GM21423 (cell line): ENCODE measurements around the gene NOP14.
A peak's percentile ranks its signal among the peaks of the same experiment; 100 is the strongest.
"Not testable (repeated sequence)": the region's sequence is repeated elsewhere in the genome, so short reads cannot be mapped to it uniquely, and the experiment has no call there.

Source experiments
- ATAC-seq: cut with Tn5 transposase; IDR thresholded peaks from one replicate; pipeline ENCODE4 v1.9.1; 2021; ENCODE audit warnings: mild to moderate bottlenecking, moderate library complexity; ENCODE audit not compliant: unreplicated experiment

Gene NOP14

DNA sequence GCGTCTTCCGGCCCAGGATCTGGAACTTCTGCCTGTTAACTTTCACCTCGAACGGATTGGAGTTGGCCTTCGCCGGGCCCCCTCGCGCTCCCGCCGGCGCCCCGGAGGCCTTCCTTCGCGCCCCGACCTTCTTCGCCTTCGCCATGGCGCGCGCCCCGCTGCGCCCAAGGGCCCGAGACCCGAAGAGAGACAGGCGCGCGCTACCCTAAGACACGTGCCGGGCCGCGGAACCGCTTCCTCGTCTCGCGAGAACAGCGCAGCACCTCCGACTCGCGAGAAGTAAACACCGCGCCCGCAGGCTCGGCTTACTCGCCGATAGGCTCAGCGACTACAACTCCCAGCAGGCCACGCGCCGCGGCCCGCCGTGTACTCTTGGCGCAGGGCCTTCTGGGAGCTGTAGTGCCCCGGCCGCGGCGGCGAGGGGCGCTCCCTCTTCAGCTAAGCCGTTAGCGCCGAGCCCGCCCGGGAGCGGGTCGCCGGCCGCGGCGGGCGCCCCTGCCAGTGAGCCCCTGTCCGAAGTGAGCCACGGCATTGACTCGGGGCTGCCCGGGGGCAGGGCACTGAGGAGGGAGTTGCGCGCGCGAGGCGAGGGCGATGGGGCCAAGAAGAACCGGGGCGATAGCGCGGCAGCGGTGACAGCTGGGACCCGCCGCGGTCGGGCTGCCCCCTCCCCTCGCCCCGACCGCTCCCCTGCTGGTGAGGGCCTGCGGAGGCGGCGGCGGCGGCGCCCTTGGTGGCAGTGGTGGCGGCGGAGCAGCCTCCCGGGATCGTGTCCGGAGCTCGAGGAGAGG lies at the start of gene NOP14, which contains the start of gene GRK4:
Gene NOP14 (minus strand): TSS at position 232 of the 791 bp plus-strand sequence. CDS start 87 bp downstream, at position 145.
Gene GRK4 (plus strand): TSS at position 397 of the 791 bp plus-strand sequence. CDS start 500 bp downstream, outside the sequence.
- peak; percentile 87 for ATAC-seq

DNA sequence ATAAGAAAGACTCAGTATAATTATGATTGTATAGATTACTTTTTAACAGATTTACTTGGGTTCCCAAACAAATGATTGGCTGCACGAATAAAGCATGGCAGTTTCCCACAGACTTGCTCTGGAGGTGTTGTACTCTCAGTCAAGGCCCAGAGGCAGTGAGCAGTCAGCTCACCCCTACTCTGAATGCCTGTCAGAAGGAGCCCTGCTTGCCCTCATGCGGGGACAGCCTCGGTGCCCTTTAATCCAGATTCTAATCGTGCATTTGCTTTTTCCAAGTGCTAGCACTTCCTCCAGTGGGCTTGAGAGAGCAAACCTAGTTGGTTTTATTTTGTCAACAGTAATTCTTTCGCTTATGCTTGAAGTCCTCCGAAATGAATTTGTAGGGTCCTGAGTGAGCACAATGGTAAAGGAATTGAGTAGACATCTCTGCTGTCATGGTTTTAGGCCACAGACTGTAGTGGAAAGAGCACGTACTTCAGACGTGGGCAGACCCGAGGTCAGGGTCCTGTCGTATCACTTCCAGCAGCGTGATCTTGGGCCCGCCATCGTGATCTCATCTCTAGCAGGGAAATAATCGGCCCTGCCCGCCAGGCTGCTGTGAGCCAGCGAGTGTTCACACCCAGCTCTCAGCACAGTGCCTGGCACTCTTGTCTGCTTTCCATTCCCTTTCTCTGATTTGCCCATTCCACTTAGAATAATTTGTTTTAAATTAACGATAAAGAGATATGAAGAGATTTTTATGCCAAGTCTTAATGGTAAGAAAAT lies 48.4 kb upstream of the NOP14 start:
- no peak for ATAC-seq

DNA sequence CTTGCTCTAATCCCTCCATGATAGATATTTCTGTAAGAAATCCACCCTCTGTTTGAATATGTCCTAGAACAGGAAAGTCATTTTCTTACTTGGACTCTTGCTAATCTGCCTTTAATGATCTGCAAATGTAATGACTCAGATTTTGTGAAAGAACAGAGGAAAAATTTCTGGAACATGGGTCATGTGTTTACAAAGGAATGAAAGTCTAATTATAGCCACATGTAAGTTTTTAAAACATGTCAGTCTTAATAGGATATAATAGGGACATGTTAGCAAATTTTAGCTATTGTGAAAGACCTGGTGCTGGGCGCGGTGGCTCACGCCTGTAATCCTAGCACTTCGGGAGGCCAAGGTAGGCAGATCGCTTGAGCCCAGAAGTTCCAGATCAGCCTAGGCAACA lies 47.8 kb upstream of the NOP14 start:
- ATAC-seq, result no peak

DNA sequence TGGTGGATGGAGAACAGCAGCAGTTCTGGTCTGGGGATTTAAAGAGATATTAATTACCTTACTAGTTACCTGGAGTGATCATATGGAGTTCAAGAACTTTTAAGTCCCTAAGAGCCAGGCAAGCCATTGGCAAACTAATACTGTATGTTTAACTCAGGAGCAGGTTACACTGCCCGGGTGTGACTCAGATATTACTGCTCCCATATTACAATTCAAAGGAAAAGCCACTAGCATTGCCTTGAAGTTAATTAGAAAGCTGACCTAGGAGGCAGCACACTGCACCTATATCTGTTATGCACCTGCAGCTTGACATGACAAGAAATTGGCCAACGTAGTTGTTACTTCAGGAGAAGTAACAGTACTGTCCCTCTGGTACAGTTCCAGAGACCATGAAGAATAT lies 47.4 kb upstream of the NOP14 start:
- no peak for ATAC-seq

DNA sequence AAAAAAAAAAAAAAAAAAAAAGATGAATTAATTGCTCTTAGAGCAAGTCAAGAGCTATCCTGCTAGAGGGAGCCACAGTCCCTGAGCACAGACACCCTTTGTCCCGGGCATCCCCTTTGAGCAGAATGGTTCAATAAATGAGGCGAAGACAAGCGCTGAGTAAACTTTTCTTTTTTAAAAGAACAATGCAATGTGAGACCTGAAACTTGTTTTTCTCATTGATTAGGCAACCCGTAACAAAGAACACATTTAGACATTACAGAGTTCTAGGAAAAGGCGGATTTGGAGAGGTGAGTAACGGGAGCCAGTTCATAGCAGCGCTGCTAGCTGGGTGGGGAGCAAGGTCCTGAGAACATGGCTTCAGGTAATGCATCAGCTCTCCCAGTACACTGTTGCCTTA lies 46.2 kb upstream of the NOP14 start:
- no peak for ATAC-seq

DNA sequence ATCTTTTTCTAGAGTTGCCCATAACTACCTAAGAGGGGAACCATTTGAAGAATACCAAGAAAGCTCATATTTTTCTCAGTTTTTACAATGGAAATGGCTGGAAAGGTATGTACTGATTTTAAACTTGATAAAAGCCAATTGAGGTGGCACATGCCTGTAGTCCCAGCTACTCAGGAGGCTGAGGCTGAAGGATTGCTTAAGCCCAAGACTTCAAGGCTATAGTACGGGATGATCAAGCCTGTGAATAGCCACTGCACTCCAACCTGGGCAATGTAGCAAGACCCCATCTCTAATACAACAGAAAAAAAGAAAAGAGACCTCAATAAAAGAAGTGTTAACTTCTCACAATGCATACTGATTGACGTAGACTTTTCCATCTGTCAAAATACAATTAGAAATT lies 44.5 kb upstream of the NOP14 start:
- no peak for ATAC-seq

DNA sequence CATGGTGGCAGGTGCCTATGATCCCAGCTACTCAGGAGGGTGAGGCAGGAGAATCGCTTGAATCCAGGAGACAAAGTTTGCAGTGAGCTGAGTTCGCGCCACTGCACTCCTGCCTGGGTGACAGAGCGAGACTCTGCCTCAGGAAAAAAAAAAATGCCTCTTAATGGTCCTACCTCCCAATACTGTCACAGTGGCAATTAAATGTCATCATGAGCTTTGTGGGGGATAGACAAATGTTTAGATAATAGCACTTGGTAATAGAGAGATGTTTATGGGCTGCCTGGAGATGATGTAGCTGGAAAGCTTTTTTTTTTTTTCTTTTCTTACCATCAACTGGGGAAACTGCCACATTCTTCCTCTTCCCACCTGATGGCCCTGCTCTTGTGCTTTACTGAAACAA lies 33.2 kb upstream of the NOP14 start:
- ATAC-seq, result no peak

DNA sequence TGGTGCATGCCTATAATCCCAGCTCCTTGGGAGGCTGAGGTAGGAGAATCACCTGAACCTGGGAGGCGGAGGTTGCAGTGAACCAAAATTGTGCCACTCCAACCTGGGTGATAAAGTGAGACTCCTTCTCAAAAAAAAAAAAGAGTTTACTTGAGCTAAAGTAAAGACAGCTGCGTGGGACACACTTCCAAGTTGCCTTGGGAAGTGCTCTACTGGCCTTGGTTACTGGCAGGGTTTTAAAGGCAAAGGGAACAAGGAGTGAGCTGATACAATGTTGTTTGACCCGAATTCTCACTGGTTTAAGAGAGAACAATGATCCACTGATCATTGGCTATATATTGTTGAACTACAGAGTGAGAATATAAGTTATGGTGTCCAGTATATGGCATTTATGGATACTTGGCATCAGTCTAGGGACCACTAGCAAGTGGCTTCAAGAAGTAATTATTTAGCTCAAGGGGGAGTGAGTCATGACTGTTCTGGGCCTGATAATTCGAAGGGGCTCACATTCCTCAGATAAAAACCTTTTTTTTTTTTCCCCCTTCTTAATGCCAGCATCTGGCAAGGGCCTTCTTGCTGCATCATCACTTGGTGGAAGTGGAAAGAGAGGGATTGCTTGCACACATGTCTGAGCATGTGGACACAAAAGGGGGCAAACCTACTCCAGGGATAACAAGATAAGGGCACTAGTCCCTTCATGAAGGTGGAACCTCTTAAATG lies 32.5 kb upstream of the NOP14 start:
- ATAC-seq, result no peak

DNA sequence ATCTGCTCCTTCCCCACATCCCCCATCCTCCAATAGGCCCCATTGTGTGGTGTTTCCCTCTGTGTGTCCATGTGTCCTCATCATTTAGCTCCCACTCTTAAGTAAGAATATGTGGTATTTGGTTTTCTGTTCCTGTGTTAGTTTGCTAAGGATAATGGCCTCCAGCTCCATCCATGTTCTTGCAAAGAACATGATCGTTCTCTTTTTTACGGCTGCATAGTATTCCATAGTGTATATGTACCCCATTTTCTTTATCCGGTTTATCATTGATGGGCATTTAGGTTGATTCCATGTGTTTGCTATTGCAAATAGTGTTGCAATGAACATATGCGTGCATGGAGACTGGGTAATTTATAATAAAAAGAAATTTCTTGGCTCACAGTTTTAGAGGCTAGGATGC lies 31.7 kb upstream of the NOP14 start:
- ATAC-seq, result no peak

DNA sequence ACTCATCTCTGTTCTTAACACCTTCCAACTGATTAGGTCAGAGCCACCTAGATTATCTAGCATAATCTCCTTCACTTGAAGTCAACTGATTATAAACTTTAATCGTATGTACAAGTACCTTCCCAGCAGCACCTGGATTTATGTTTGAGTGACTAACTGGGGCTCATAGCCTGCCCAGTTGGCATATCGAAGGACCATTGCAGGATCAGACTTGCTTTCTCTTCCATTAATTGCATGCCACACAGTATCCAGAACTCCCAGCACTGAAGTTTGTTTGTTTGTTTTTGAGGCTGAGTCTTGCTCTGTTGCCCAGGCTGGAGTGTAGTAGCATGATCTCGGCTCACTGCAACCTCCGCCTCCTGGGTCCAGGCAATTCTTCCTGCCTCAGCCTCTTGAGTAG lies 28.0 kb upstream of the NOP14 start:
- ATAC-seq, result no peak

DNA sequence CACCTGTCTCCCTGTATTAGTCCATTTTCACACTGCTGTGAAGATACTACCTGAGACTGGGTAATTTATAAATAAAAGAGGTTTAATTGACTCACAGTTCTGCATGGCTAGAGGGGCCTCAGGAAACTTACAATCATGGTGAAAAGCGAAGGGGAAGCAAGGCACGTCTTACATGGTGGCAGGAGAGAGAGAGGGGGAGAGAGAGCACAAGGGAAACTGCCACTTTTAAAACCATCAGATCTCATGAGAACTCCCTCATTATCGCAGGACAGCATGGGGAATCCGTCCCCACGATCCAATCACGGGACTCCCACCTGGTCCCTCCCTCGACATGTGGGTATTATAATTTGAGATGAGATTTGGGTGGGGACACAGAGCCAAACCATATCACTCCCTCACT lies 20.5 kb upstream of the NOP14 start:
- not testable (repeated sequence) for ATAC-seq

DNA sequence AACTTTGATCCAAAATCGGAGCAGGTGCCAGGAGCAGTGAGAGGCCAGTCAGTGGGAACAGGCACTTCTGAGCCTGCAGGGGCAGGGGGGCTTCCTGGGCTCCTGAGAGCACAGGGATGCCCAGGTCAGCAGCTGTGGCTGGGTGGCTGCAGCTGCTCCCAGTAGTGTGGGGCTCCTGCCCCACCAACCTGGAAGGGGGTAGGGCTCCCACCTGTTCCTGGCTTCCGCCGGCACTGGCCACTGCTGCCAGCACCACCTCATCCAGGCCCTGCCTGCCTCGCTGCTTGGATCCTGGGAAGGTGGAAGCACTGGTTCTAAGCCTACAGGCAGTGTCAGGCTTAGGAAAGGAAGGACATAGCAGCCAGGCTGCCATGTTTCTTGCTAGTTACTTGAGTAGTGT lies 18.8 kb upstream of the NOP14 start:
- no peak for ATAC-seq

DNA sequence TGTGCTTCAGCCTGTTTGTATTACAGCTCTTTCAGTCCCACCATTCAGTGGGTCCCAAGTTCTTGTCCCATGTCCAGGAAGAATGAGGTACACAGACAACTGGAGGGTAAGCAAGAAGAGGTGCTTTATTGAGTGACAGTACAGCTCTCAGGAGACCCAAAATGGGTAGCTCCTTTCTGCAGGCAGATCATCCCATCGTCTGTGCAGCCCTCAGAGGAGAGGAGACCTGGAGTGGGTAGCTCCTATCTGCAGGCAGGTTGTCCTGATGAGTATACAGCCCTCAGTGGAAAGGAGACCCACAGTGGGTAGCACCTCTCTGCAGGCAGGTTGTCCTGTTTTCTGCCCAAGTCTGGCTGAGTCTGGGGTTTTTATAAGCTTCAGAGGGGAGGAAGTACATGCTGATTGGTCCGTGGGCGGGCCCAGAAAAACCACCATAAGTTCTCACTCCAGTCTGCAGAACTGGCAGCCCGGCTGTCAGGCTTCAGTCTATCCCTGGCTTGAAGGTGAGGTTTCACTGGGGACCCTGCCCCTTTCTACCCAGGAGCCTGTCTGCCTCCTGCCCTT lies 18.1 kb upstream of the NOP14 start:
- ATAC-seq, result no peak

DNA sequence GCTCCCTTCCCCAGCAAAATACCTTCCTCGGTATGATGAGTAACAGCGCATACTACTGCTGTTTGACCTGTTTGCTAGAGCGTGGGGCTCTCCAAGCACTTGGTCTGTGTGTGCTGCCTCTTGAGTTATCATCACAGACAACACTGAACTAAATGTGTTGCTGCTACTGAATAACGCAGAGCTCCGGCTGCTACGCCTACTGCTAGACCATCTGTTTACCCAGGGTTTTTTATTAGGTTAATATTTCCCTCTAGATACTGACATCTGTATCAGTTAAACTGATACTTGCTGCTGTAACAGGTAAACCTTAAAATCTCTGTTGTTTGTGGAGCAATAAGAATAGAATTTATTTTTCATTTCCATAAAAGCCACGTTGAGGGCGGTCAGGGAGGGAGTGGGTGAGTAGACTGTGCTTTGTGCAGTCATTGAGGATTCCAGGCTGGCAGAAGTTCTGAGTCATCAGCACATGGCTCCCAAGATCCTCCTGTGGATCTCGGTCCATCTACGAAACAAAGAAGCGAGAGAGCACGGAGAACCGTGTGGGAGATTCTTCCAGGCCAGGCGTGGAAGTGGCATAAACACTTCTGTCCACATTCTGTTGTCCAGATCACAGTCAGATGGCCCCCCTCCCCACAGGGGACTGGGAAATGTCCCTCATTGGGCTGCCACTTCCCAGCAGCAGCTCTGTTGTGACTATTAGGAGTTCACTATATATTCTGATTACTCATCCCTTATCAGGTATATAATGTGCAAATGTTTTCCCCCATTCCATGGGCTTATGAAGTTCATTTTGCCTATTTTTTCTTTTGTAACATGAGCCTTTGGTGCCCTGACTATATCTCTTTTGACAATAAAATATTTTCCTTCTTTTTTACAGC lies 14.2 kb upstream of the NOP14 start:
- ATAC-seq, result no peak

DNA sequence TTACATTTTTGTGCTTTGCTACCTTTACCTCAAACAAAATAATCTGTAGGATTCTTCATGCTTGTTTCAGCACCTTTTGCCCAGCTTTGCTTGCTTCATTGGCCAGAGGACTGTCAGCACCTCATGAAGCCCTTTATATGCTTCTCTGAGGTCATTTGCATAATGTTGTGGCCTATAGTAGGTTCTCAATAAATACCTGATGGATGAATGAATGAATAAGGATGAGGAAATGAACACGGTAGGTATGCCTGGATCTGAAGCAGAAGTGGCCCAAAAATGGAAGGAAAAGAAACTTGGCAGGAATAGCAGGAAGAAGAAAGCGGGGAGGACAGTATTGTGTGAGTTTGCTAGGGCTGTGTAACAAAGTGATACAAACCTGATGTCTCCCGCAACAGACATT lies 8.1 kb upstream of the NOP14 start:
- no peak for ATAC-seq

DNA sequence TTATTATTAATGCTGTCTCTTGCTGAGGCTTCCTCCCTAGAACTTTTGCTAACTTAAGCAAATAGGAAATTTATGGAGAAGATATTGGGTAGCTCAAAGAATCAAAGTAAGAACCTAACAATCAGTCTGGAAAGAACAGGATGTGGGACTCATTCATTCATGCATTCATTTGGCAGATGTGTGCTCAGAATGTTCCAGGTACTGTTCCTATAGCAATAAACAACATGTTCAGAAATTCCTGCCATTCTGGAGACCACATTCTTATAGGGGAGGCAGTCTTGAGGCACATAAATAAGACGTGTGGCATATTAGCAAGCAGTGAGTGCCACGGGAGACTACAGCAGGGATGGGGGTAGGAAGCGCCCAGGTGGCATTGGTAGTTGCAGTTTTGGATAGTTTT lies 5.2 kb upstream of the NOP14 start:
- ATAC-seq, result no peak

DNA sequence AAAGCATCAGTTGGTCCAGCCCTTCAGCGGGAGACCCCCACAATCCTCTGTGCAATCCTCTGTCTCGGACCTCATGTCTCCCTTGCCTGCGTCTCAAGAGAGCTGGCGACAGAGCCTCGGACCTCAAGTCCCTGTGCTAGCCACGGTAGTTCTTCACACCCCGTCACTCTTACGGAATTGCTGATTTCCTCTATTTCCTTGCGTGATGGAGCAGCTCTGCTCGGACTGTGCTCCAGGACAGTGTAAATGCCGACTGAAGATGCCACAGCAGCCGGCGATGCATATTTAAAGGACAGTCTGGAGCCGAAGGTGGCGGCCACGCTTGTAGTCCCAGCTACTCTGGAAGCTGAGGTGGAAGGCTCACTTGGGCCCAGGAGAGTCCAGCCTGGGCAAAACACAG lies 2.1 kb upstream of the NOP14 start:
- no peak for ATAC-seq

DNA sequence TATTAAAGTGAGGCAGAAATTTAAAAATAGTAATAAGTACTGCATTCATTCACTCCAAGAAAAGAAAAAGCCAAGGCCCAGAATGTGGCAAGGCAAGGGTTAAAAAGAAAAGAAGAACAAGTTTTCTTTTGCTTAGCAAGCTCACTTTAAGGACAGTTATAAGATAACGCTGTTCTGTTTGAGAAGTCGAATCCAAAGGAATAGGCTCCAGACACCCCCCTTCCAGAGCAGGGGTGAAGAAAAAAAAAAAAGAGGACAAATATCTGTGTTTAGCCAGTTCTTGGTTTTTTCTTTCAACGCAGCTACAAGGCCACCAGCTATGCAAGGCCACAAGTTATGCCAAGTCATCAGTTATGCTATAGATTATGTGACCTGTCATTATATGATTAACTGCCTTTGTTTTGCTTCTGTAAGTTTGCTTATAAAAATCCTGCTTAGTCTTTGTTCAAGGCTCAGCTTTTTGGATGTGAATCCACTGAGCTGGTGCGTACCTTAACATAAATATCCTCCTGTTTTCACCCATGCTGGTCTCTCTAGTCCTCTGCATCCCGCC lies 1.6 kb upstream of the NOP14 start:
- ATAC-seq, result no peak

DNA sequence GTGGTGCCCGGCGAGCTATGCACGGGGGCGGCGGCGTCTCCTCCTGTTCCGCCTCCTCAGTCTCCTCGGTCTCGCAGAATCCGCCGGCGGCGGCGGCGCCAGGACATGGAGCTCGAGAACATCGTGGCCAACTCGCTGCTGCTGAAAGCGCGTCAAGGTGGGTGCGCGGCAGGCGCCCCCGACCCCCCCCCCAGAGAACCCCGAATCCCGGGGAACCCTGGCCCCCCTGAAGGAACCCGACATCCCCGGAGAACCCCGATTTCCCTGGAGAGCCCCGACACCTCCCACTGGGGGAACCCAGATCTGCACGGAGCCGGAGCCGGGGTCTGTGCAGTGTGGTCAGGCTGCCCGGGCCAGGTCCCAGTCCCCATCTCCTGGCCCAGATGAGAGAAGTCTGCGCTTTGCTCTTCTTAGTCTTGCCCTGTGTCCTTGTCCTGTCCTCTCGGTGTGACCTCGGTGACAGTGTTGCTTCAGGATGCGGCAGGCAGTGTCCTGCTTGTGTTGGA lies 813 bp upstream of the NOP14 start:
- ATAC-seq, result peak; percentile 29
